Testis (tissue), 3 donors: ENCODE measurements around the gene LPAR3. TPM values are rescaled to one million over a fixed set of nuclear protein-coding genes. Genes with fewer than 3 reads are reported as not detected.
A peak's percentile ranks its signal among the peaks of the same experiment; 100 is the strongest.

Experiments
- DNase-seq: peaks from one replicate; pipeline ENCODE4 v3.0.0-alpha.2; 2019
- H3K27ac ChIP-seq, 2 donors: fragments of 200-600 bp; sonication (generic); one replicate each; pipeline ENCODE4 v1.5.1; 2019
- H3K27me3 ChIP-seq: fragments of 200-600 bp; sonication (generic); one replicate; pipeline ENCODE4 v1.5.1; 2019
- H3K36me3 ChIP-seq: fragments of 200-600 bp; sonication (generic); one replicate; pipeline ENCODE4 v1.5.1; 2017; ENCODE audit warnings: low read depth; ENCODE audit errors: missing control alignments
- H3K4me1 ChIP-seq: fragments of 200-600 bp; sonication (generic); one replicate; pipeline ENCODE4 v1.5.1; 2019
- H3K4me3 ChIP-seq, 2 donors: fragments of 200-600 bp; sonication (generic); one replicate each; pipeline ENCODE4 v1.5.1; 2017 to 2019
- H3K9me3 ChIP-seq: fragments of 200-600 bp; sonication (generic); one replicate; pipeline ENCODE4 v1.5.1; 2017
- CTCF ChIP-seq, 3 experiments: fragments of 450-650 bp in 2 of 3; fragments of 200-600 bp in 1 of 3; sonication (generic) in 1 of 3; IDR thresholded peaks; one replicate each; pipeline ENCODE4 v1.5.1; 2016 to 2019; ENCODE audit warnings: antibody characterized with exemption in 3 of 3, mild to moderate bottlenecking in 2 of 3, moderate library complexity in 1 of 3
- POLR2A ChIP-seq: fragments of 450-650 bp; IDR thresholded peaks from one replicate; pipeline ENCODE4 v1.6.1; 2017; ENCODE audit warnings: antibody characterized with exemption, mild to moderate bottlenecking, moderate library complexity
- WGBS, 2 donors: methylation state at CpG; one replicate each; pipeline ENCODE4 v1.1.5; 2018; 5-methylcytosine and 5-hydroxymethylcytosine counted together
- intact Hi-C: fragments of 100-400 bp; cut with DNase I; formaldehyde crosslinking; loops from one replicate; pipeline ENCODE4 v1.15.1; 2023; ENCODE audit warnings: low total_unique reads
- polyA plus RNA-seq: library from polyadenylated mRNA; stranded (reverse); fragments of 350-450 nt; fragmentation: Illumina TruSeq; extraction: RNeasy Lipid Tissue Mini Kit (QIAGEN cat#74804); gene quantifications from one replicate; pipeline ENCODE4 v1.2.3, GENCODE V29; 2014; ENCODE audit warnings: low read depth, low replicate concordance; ENCODE audit not compliant: insufficient read depth
- total RNA-seq, 2 donors: library from RNA; depleted of rRNA; stranded (reverse); fragments of >200 nt; gene quantifications; one replicate each; pipeline ENCODE4 v1.2.3, GENCODE V29; 2016

LPAR3 gene
- total and polyA plus RNA-seq, 3 donors from 2014 or later = 23.3 to 73.8 (median 65.9) TPM

- Histone ChIP-seq H3K4me1 (no peaks in the 10 kb centered on the region), H3K27ac (no peak overlapping the region), H3K4me3 (no peak overlapping the region), H3K9me3 (no peaks in the 10 kb centered on the region), H3K36me3 (no peaks in the 10 kb centered on the region), H3K27me3 (no peaks in the 10 kb centered on the region)
- DNase-seq = no peak
- intact Hi-C loops = no loop called here
- WGBS, 2 donors = 88 to 100% methylated on average over 1 of the region's 1 CpG
- TF ChIP-seq CTCF (IDR thresholded peaks at IDR 0.05) (no peak), POLR2A (no peak)
These were observed 123.4 kb downstream of the LPAR3 start for GRCh38 chr1:84769636-84770035.

- H3K36me3 ChIP-seq = no peaks in the 10 kb centered on the region
- H3K27ac ChIP-seq = no peak overlapping the region
- no peak for TF ChIP-seq CTCF (IDR thresholded peaks at IDR 0.05)
- TF ChIP-seq POLR2A = no peak
- H3K27me3 ChIP-seq = no peaks in the 10 kb centered on the region
- H3K4me3 ChIP-seq = no peak overlapping the region
- intact Hi-C loops = no loop called here
- no peaks in the 10 kb centered on the region for H3K4me1 ChIP-seq
- no peak for DNase-seq
- no peaks in the 10 kb centered on the region for H3K9me3 ChIP-seq
These were observed 124.4 kb downstream of the LPAR3 start for GRCh38 chr1:84768634-84769033.

- 53 to 65% methylated on average over 13 of the region's 13 CpGs for WGBS, 2 donors
- no peaks in the 10 kb centered on the region for H3K27me3 ChIP-seq
- no peaks in the 10 kb centered on the region for H3K9me3 ChIP-seq
- H3K27ac ChIP-seq = no peak overlapping the region
- TF ChIP-seq CTCF (IDR thresholded peaks at IDR 0.05) (no peak), POLR2A (no peak)
- H3K4me1 ChIP-seq = peaks cover 6% of the 10 kb centered on the region
- H3K36me3 ChIP-seq = no peaks in the 10 kb centered on the region
- no peak for DNase-seq
- H3K4me3 ChIP-seq = no peak overlapping the region
- intact Hi-C loops = no loop called here
These were observed 128.9 kb downstream of the LPAR3 start for GRCh38 chr1:84763912-84764680.

GRCh38 chr1:84762664-84763063 lies 130.3 kb downstream of the LPAR3 start:
- TF ChIP-seq POLR2A (no peak), CTCF (IDR thresholded peaks at IDR 0.05) (no peak)
- intact Hi-C loops = no loop called here
- no peaks in the 10 kb centered on the region for H3K27me3 ChIP-seq
- H3K27ac ChIP-seq = no peak overlapping the region
- H3K4me3 ChIP-seq = no peak overlapping the region
- no peaks in the 10 kb centered on the region for H3K36me3 ChIP-seq
- WGBS, 2 donors = 37 to 42% methylated on average over 5 of the region's 5 CpGs
- no peaks in the 10 kb centered on the region for H3K9me3 ChIP-seq
- peak; percentile 44 for DNase-seq
- H3K4me1 ChIP-seq = peaks cover 6% of the 10 kb centered on the region

Other genes with a start within 250 kb of the LPAR3 start
- gene SSX2IP, start 202.7 kb downstream of the LPAR3 start, total RNA-seq = 100 to 1,000 TPM in 1 of 2 donors, 10 to 100 TPM in 1; 64.6 to 128 TPM
- 158 TPM for gene SSX2IP, start 202.7 kb downstream of the LPAR3 start, polyA plus RNA-seq
- 1 to 10 TPM; 2.5 to 3.2 TPM for gene MCOLN2, start 103.9 kb upstream of the LPAR3 start, total RNA-seq
- 6.3 TPM for gene MCOLN2, start 103.9 kb upstream of the LPAR3 start, polyA plus RNA-seq
- 1 to 10 TPM; 4.4 to 5.1 TPM for gene MCOLN3, start 155.3 kb upstream of the LPAR3 start, total RNA-seq
- gene MCOLN3, start 155.3 kb upstream of the LPAR3 start, polyA plus RNA-seq = 2.5 TPM